HG03439 (cell line): Measurements from ENCODE around the gene MAD1L1.

Source experiments
- ATAC-seq: cut with Tn5 transposase; IDR thresholded peaks from one replicate; pipeline ENCODE4 v1.9.1; 2021; ENCODE audit warnings: mild to moderate bottlenecking, moderate library complexity; ENCODE audit not compliant: unreplicated experiment

MAD1L1 gene

DNA sequence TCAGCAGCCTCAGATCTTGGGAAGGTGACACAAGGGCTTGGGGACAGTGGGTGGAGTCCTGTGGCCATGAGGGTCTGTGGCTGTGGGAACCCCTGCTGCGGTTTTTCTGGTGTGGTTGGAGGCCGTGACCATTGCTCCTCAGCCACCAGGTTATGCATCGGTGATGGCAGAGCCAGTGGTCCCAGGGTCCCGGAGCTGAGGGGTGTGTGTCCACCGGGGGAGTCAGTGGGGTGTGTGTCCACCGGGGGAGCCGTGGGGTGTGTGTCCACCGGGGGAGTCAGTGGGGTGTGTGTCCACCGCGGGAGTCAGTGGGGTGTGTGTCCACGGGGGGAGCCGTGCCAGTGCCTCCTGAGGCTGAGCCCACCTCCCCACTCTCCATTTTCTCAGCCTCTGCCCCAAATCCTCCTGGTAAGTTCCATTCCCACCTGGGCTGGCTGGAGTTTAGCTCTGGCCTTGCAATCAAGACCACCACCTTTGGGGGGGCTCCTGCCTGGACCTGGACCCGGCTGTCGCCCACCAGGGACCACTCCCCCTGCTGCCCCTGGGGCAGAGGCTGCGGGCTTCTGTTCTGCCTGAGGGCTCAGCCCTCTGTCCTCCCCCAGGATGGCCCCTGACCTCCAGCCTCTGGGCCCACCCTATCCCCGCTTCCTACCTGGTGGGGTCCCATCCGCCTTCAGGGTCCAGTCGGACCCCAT, 419.2 kb downstream of the MAD1L1 start:
- ATAC-seq = no peak

DNA sequence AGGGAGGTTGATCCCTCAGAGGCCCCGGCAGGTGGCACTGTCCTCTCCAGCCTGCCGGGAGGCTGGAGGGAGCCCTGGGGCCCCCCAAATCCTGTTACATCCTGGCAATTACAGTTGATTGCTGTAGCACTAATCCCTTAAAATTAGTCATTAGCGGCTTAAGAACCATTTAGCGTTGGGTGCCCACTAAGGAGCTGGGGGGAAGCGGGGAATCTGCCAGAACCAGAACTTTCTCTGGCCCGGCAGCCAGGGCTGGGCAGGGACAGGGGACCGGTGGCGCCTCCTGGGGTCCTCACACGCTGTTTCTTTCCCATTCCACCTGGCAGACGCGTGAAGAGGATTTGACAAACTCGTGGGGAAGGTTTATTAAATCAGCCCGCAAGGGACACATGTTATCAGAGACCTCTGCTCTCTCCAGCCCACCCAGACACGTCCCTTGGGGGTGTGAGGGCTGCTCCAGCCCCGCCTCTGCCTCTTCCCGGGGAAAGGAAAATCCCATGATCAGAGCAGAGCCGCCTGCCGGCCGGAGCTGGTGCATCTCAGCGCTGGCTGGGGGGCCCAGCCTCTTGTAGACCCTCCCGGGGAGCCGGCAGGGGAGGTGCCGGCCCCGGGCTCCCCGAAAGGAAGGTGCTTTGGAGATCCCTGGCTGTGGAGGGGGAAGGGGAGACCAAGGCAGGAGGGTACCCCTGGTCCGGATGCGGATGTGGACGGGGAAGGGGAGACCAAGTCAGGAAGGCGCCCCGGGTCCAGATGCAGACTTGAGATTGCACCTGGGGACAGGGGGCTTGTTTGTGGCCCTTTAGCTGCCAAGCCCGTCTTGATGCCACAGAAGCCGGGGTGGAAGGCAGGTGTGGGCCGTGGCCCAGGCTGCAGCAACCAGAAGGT, 420.0 kb downstream of the MAD1L1 start:
- no peak for ATAC-seq

GRCh38 chr7:1811850-1812508, 420.8 kb downstream of the MAD1L1 start:
- ATAC-seq = no peak

- no peak for ATAC-seq
Measured at GRCh38 chr7:1810961-1811849, 421.5 kb downstream of the MAD1L1 start.

- no peak for ATAC-seq
Measured at GRCh38 chr7:1810521-1810920, 422.2 kb downstream of the MAD1L1 start.

DNA sequence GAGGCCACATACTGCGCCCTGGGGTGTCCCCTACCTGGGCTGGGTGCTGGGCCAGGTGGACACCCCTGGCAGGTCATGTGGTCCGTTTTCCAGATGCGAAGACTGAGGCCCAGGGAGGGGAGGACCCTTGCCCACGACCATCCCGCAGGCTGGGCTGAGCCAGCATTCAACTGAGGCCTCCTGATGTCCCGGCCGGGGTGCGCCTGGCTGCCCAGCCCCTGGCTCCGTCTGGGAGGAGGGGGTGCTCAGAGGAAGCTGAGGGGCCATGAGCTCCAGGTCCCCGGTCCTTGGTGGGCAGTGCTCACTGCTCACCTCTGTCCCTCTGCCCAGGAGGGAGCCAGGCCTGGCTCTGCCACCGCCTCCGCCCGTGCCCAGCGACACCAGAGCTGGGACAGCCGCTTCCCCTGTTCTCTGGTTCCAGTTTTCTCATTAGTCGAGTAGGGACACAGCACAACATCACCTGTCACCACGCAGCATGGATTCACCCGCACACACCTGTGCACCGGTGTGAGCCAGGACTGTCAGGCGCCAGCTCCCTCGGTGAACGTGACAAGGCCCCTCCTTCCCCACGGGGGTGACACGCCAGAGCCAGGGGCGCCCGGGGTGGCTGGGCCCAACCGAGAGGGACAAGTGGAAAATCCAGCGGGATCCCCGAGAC, 423.0 kb downstream of the MAD1L1 start:
- ATAC-seq = no peak

GRCh38 chr7:1809070-1809469, 423.7 kb downstream of the MAD1L1 start:
- ATAC-seq = no peak

- no peak for ATAC-seq
Measured at GRCh38 chr7:1807821-1808600, 424.7 kb downstream of the MAD1L1 start.

DNA sequence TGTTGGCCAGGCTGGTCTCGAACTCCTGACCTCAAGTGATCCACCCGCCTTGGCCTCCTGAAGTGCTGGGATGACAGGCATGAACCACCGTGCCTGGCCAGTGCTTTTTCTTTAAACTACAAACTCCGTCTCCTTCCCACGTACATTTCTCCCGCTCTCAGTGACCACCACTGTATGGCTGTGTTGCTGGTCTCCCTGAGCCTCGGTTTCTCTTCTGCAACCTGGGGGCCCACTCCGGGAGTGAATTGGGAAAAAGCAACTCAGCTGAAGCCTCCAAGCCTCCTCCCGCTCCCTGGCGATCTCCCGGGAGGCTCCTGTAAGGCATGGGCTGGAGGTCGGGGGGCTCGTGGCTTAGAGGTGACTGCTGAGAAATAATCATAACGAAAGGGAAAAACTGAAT, 426.4 kb downstream of the MAD1L1 start:
- ATAC-seq = no peak

GRCh38 chr7:1804310-1804709, 428.4 kb downstream of the MAD1L1 start:
- no peak for ATAC-seq

DNA sequence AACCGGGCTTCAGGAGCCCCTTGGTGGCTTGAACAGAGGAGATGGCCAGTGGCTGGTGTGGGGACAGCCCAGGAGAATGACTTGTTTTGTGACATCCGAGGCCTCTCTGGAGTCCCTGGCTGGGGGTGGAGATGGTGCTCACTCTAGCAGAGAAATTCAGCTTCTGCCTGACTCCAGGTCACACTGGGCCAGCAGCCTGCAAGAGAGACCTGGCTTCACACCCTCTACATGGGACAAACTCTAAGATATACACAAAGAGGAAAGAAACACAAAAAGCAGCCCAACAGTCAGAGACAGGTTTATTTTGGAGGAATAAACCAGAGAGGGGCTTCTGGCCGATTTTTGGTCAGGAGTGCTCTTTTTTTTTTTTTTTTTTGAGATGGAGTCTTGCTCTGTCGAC, 429.8 kb downstream of the MAD1L1 start:
- ATAC-seq = no peak

GRCh38 chr7:1800902-1801301, 431.8 kb downstream of the MAD1L1 start:
- no peak for ATAC-seq

GRCh38 chr7:1798191-1798590, 434.6 kb downstream of the MAD1L1 start:
- ATAC-seq = no peak

GRCh38 chr7:1794888-1795542, 437.7 kb downstream of the MAD1L1 start:
- no peak for ATAC-seq

GRCh38 chr7:1787681-1788235, 445.0 kb downstream of the MAD1L1 start:
- ATAC-seq = no peak

- no peak for ATAC-seq
Measured at GRCh38 chr7:1787241-1787640, 445.5 kb downstream of the MAD1L1 start.

DNA sequence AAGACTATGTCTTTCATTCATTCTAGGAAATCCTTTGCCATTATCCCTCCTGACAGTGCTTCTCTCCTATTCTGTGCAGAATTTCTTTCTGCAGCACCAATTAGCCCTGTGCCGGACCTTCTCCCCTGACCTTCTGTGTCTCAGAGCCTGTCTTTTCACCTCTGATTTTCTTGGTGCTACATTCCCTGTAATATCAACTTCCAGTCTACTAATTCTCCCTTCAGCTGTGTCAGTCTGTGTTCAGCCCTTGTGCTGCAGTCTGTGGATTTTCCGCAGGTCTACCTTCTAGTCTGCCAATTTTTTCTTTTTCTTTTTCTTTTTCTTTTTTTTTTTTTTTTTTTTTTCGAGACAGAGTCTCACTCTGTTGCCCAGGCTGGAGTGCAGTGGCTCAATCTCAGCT, 446.9 kb downstream of the MAD1L1 start:
- ATAC-seq = no peak

DNA sequence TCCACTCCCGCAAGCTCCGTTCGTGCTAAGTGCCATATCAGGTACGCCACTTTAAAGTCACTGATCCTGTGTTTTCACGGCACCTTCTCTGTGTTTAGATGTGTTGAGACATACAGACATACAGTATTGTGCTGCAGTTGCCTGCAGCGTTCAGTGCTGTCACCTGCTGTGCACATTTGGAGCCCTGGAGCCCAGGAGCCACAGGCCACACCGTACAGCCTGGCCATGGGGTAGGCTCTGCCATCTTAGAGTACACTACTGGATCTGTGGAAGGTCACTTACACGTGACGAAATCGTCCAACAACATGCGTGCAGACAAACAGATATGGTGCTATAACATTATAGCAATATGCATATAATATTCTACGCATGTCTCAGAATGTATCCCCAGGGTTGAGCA, 451.4 kb downstream of the MAD1L1 start:
- no peak for ATAC-seq

- no peak for ATAC-seq
Measured at GRCh38 chr7:1779445-1779844, 453.3 kb downstream of the MAD1L1 start.
